Measurements from ENCODE around the gene RGMB. TPM values are rescaled to one million over a fixed set of nuclear protein-coding genes. Genes with fewer than 3 reads are reported as not detected.

The RGMB gene
- total RNA-seq, 1 donor from 2014 or later, result 98.3 TPM

- no peak for DNase-seq (ENCODE audit: low read depth, low spot score)
- Mint-ChIP-seq H3K9me3 (no peaks in the 10 kb centered on the region), H3K27me3 (ENCODE audit: low read depth) (no peaks in the 10 kb centered on the region), H3K4me1 (peaks cover 47% of the 10 kb centered on the region), H3K36me3 (ENCODE audit: low read depth) (peaks cover 16% of the 10 kb centered on the region), H3K27ac (ENCODE audit: unreplicated experiment) (no peak overlapping the region), H3K4me3 (no peak overlapping the region)
- TF ChIP-seq CTCF (conservative IDR thresholded peaks at IDR 0.05), result no peak
Observed at GRCh38 chr5:98794414-98795080, 21.1 kb downstream of the RGMB start.

- DNase-seq (ENCODE audit: low read depth, low spot score), result no peak
- Mint-ChIP-seq H3K36me3 (ENCODE audit: low read depth) (peaks cover 16% of the 10 kb centered on the region), H3K4me1 (peaks cover 42% of the 10 kb centered on the region), H3K9me3 (no peaks in the 10 kb centered on the region), H3K4me3 (no peak overlapping the region), H3K27ac (ENCODE audit: unreplicated experiment) (no peak overlapping the region), H3K27me3 (ENCODE audit: low read depth) (no peaks in the 10 kb centered on the region)
- no peak for TF ChIP-seq CTCF (conservative IDR thresholded peaks at IDR 0.05)
Observed at GRCh38 chr5:98795243-98795642, 21.8 kb downstream of the RGMB start.

- H3K36me3 Mint-ChIP-seq (ENCODE audit: low read depth), result peaks cover 14% of the 10 kb centered on the region
- peak overlapping the region; percentile 25 for H3K4me3 Mint-ChIP-seq
- peak; percentile 80 for TF ChIP-seq CTCF (conservative IDR thresholded peaks at IDR 0.05)
- DNase-seq (ENCODE audit: low read depth, low spot score), result peak; percentile 56
- H3K27me3 Mint-ChIP-seq (ENCODE audit: low read depth), result no peaks in the 10 kb centered on the region
- no peak overlapping the region for H3K27ac Mint-ChIP-seq (ENCODE audit: unreplicated experiment)
- H3K4me1 Mint-ChIP-seq, result peaks cover 31% of the 10 kb centered on the region
- no peaks in the 10 kb centered on the region for H3K9me3 Mint-ChIP-seq
Observed at GRCh38 chr5:98796197-98796972, 22.9 kb downstream of the RGMB start.

- no peaks in the 10 kb centered on the region for H3K9me3 Mint-ChIP-seq
- H3K27ac Mint-ChIP-seq (ENCODE audit: unreplicated experiment), result no peak overlapping the region
- no peak overlapping the region for H3K4me3 Mint-ChIP-seq
- no peak for TF ChIP-seq CTCF (conservative IDR thresholded peaks at IDR 0.05)
- H3K4me1 Mint-ChIP-seq, result peaks cover 24% of the 10 kb centered on the region
- no peak for DNase-seq (ENCODE audit: low read depth, low spot score)
- peaks cover 11% of the 10 kb centered on the region for H3K36me3 Mint-ChIP-seq (ENCODE audit: low read depth)
- no peaks in the 10 kb centered on the region for H3K27me3 Mint-ChIP-seq (ENCODE audit: low read depth)
Observed at GRCh38 chr5:98798371-98798770, 24.9 kb downstream of the RGMB start.

GRCh38 chr5:98798847-98799246, 25.4 kb downstream of the RGMB start:
- no peak for DNase-seq (ENCODE audit: low read depth, low spot score)
- peaks cover 10% of the 10 kb centered on the region for H3K36me3 Mint-ChIP-seq (ENCODE audit: low read depth)
- no peak overlapping the region for H3K4me3 Mint-ChIP-seq
- no peaks in the 10 kb centered on the region for H3K9me3 Mint-ChIP-seq
- TF ChIP-seq CTCF (conservative IDR thresholded peaks at IDR 0.05), result no peak
- no peaks in the 10 kb centered on the region for H3K27me3 Mint-ChIP-seq (ENCODE audit: low read depth)
- H3K4me1 Mint-ChIP-seq, result peaks cover 24% of the 10 kb centered on the region
- peak overlapping the region; percentile 29 for H3K27ac Mint-ChIP-seq (ENCODE audit: unreplicated experiment)

Measured in neural crest cell (in vitro differentiated cells).